Skin epidermis (tissue), 12 donors: ENCODE data around the gene SLC13A3.

Experiments
- H3K27ac ChIP-seq, 21 experiments: fragments of 200-600 bp; sonication (generic) in 11 of 21; one replicate each; pipeline ENCODE4 v1.5.0; 2020; ENCODE audit warnings: mild to moderate bottlenecking in 3 of 21, inconsistent platforms in 2 of 21, moderate library complexity in 2 of 21
- H3K4me3 ChIP-seq, 7 experiments: fragments of 200-600 bp; sonication (generic) in 2 of 7; one replicate each; pipeline ENCODE4 v1.5.0; 2020; ENCODE audit warnings: inconsistent platforms in 2 of 7, mild to moderate bottlenecking in 2 of 7, moderate library complexity in 1 of 7

The SLC13A3 gene

GRCh38 chr20:46614503-46614902 is 36.8 kb downstream of the SLC13A3 start:
- Histone ChIP-seq H3K4me3 (no peak overlapping the region), H3K27ac (no peak overlapping the region)

- Histone ChIP-seq H3K4me3 (no peak overlapping the region), H3K27ac (no peak overlapping the region)
Observed at GRCh38 chr20:46610145-46610544, 41.1 kb downstream of the SLC13A3 start.

- no peak overlapping the region for H3K27ac ChIP-seq
Observed at GRCh38 chr20:46609043-46609442, 42.2 kb downstream of the SLC13A3 start.

GRCh38 chr20:46607849-46608497 is 43.3 kb downstream of the SLC13A3 start:
- no peak overlapping the region for H3K4me3 ChIP-seq
- H3K27ac ChIP-seq, result no peak overlapping the region

More at GRCh38 chr20:46609043-46609442, 42.2 kb downstream of the SLC13A3 start:
- H3K4me3 ChIP-seq, result no peak overlapping the region

- H3K4me3 ChIP-seq, result no peak overlapping the region
- H3K27ac ChIP-seq, result no peak overlapping the region
Observed at GRCh38 chr20:46607191-46607848, 43.9 kb downstream of the SLC13A3 start.

- Histone ChIP-seq H3K4me3 (no peak overlapping the region), H3K27ac (no peak overlapping the region)
Observed at GRCh38 chr20:46606817-46607190, 44.5 kb downstream of the SLC13A3 start.

- no peak overlapping the region for H3K4me3 ChIP-seq
- no peak overlapping the region for H3K27ac ChIP-seq
Observed at GRCh38 chr20:46605978-46606816, 45.1 kb downstream of the SLC13A3 start.

- H3K4me3 ChIP-seq, result no peak overlapping the region
Observed at GRCh38 chr20:46605181-46605580, 46.1 kb downstream of the SLC13A3 start.

GRCh38 chr20:46604551-46605133 is 46.6 kb downstream of the SLC13A3 start:
- Histone ChIP-seq H3K4me3 (no peak overlapping the region), H3K27ac (no peak overlapping the region)

More at GRCh38 chr20:46605181-46605580, 46.1 kb downstream of the SLC13A3 start:
- H3K27ac ChIP-seq, result no peak overlapping the region

GRCh38 chr20:46602429-46602828 is 48.8 kb downstream of the SLC13A3 start:
- H3K4me3 ChIP-seq, result no peak overlapping the region
- no peak overlapping the region for H3K27ac ChIP-seq

- Histone ChIP-seq H3K4me3 (no peak overlapping the region), H3K27ac (no peak overlapping the region)
Observed at GRCh38 chr20:46601603-46602122, 49.6 kb downstream of the SLC13A3 start.

- H3K4me3 ChIP-seq, result no peak overlapping the region
- H3K27ac ChIP-seq, result no peak overlapping the region
Observed at GRCh38 chr20:46600286-46600752, 50.9 kb downstream of the SLC13A3 start.

- no peak overlapping the region for H3K27ac ChIP-seq
- H3K4me3 ChIP-seq, result no peak overlapping the region
Observed at GRCh38 chr20:46599227-46599987, 51.9 kb downstream of the SLC13A3 start.

- Histone ChIP-seq H3K4me3 (no peak overlapping the region), H3K27ac (no peak overlapping the region)
Observed at GRCh38 chr20:46595933-46596332, 55.3 kb downstream of the SLC13A3 start.

GRCh38 chr20:46594725-46595124 is 56.5 kb downstream of the SLC13A3 start:
- no peak overlapping the region for H3K4me3 ChIP-seq
- no peak overlapping the region for H3K27ac ChIP-seq

- Histone ChIP-seq H3K4me3 (no peak overlapping the region), H3K27ac (no peak overlapping the region)
Observed at GRCh38 chr20:46592580-46593362, 58.5 kb downstream of the SLC13A3 start.

- Histone ChIP-seq H3K4me3 (no peak overlapping the region), H3K27ac (no peak overlapping the region)
Observed at GRCh38 chr20:46590443-46590842, 60.8 kb downstream of the SLC13A3 start.
